Measurements from ENCODE around the gene ZSCAN21. TPM values are rescaled to one million over a fixed set of nuclear protein-coding genes. Genes with fewer than 3 reads are reported as not detected.

ZSCAN21 gene
- total and polyA plus RNA-seq, 5 donors from 2014 or later = 5.1 to 9.8 (median 8.5) TPM

- peaks cover 33% of the 10 kb centered on the region for H3K36me3 ChIP-seq (ENCODE audit: control insufficient read depth, insufficient read depth, low read length)
- peaks cover 19% of the 10 kb centered on the region for H3K36me3 Mint-ChIP-seq
- H3K27ac Mint-ChIP-seq = no peak overlapping the region
These were observed 57.1 kb downstream of the ZSCAN21 start for GRCh38 chr7:100106633-100107032.

GRCh38 chr7:100107125-100107737 lies 57.7 kb downstream of the ZSCAN21 start:
- no peak overlapping the region for H3K27ac Mint-ChIP-seq
- peaks cover 0 to 8% (median 0%) of the 10 kb centered on the region in 4 donors for H3K4me1 Mint-ChIP-seq
- ATAC-seq (ENCODE audit: low read depth in 2 of 2) = no peak
- H3K36me3 Mint-ChIP-seq = peaks cover 19% of the 10 kb centered on the region
- Histone ChIP-seq H3K27me3 (ENCODE audit: control insufficient read depth, insufficient read depth, low read length) (no peaks in the 10 kb centered on the region), H3K9me3 (ENCODE audit: control insufficient read depth in 2 of 2, low read length in 2 of 2) (no peaks in the 10 kb centered on the region), H3K27ac (ENCODE audit: insufficient read depth, low read length, poor library complexity, severe bottlenecking) (no peak overlapping the region), H3K4me3 (ENCODE audit: low read depth, low read length) (no peak overlapping the region), H3K36me3 (ENCODE audit: control insufficient read depth, insufficient read depth, low read length) (peaks cover 37% of the 10 kb centered on the region), H3K4me1 (ENCODE audit: control insufficient read depth, insufficient read depth, low read length, poor library complexity, severe bottlenecking) (peaks cover 3% of the 10 kb centered on the region)
- peaks cover 0 to 2% (median 0%) of the 10 kb centered on the region in 7 donors for H3K9me3 Mint-ChIP-seq
- peak overlapping the region in 2 of 4 donors; percentile 44 to 48 for H3K4me3 Mint-ChIP-seq
- H3K27me3 Mint-ChIP-seq = no peaks in the 10 kb centered on the region
- DNase-seq = no peak

More at GRCh38 chr7:100106633-100107032, 57.1 kb downstream of the ZSCAN21 start:
- no peak overlapping the region for H3K4me3 ChIP-seq (ENCODE audit: low read depth, low read length)
- H3K27me3 Mint-ChIP-seq = no peaks in the 10 kb centered on the region
- H3K4me1 ChIP-seq (ENCODE audit: control insufficient read depth, insufficient read depth, low read length, poor library complexity, severe bottlenecking) = peaks cover 9% of the 10 kb centered on the region
- no peak for DNase-seq
- no peak for ATAC-seq (ENCODE audit: low read depth in 2 of 2)
- peaks cover 0 to 8% (median under 1%) of the 10 kb centered on the region in 4 donors for H3K4me1 Mint-ChIP-seq
- H3K4me3 Mint-ChIP-seq = peak overlapping the region in 1 of 4 donors; percentile 48
- no peaks in the 10 kb centered on the region for H3K9me3 ChIP-seq (ENCODE audit: control insufficient read depth in 2 of 2, low read length in 2 of 2)
- no peaks in the 10 kb centered on the region for H3K27me3 ChIP-seq (ENCODE audit: control insufficient read depth, insufficient read depth, low read length)
- peaks cover 0 to 2% (median 0%) of the 10 kb centered on the region in 7 donors for H3K9me3 Mint-ChIP-seq
- no peak overlapping the region for H3K27ac ChIP-seq (ENCODE audit: insufficient read depth, low read length, poor library complexity, severe bottlenecking)

- DNase-seq (no peak), ATAC-seq (ENCODE audit: low read depth in 2 of 2) (no peak)
- peak overlapping the region in 2 of 4 donors; percentile 44 to 71 for H3K4me3 Mint-ChIP-seq
- H3K4me3 ChIP-seq (ENCODE audit: low read depth, low read length) = no peak overlapping the region
- peaks cover 23% of the 10 kb centered on the region for H3K36me3 Mint-ChIP-seq
- no peaks in the 10 kb centered on the region for H3K4me1 ChIP-seq (ENCODE audit: control insufficient read depth, insufficient read depth, low read length, poor library complexity, severe bottlenecking)
- H3K9me3 ChIP-seq (ENCODE audit: control insufficient read depth in 2 of 2, low read length in 2 of 2) = no peaks in the 10 kb centered on the region
- H3K27ac Mint-ChIP-seq = no peak overlapping the region
- H3K27me3 Mint-ChIP-seq = no peaks in the 10 kb centered on the region
- H3K27ac ChIP-seq (ENCODE audit: insufficient read depth, low read length, poor library complexity, severe bottlenecking) = no peak overlapping the region
- H3K36me3 ChIP-seq (ENCODE audit: control insufficient read depth, insufficient read depth, low read length) = peaks cover 38% of the 10 kb centered on the region
- peaks cover 0 to 2% (median 0%) of the 10 kb centered on the region in 4 donors for H3K4me1 Mint-ChIP-seq
- no peaks in the 10 kb centered on the region for H3K27me3 ChIP-seq (ENCODE audit: control insufficient read depth, insufficient read depth, low read length)
- no peaks in the 10 kb centered on the region for H3K9me3 Mint-ChIP-seq
These were observed 58.3 kb downstream of the ZSCAN21 start for GRCh38 chr7:100107890-100108289.

- ATAC-seq (ENCODE audit: low read depth in 2 of 2) (no peak), DNase-seq (no peak)
- Histone ChIP-seq H3K4me3 (ENCODE audit: low read depth, low read length) (no peak overlapping the region), H3K36me3 (ENCODE audit: control insufficient read depth, insufficient read depth, low read length) (peaks cover 49% of the 10 kb centered on the region), H3K4me1 (ENCODE audit: control insufficient read depth, insufficient read depth, low read length, poor library complexity, severe bottlenecking) (no peaks in the 10 kb centered on the region), H3K27me3 (ENCODE audit: control insufficient read depth, insufficient read depth, low read length) (no peaks in the 10 kb centered on the region), H3K27ac (ENCODE audit: insufficient read depth, low read length, poor library complexity, severe bottlenecking) (no peak overlapping the region), H3K9me3 (ENCODE audit: control insufficient read depth in 2 of 2, low read length in 2 of 2) (no peaks in the 10 kb centered on the region)
- Mint-ChIP-seq H3K4me1 (no peaks in the 10 kb centered on the region), H3K9me3 (no peaks in the 10 kb centered on the region), H3K36me3 (peaks cover 23% of the 10 kb centered on the region), H3K4me3 (no peak overlapping the region), H3K27ac (no peak overlapping the region), H3K27me3 (no peaks in the 10 kb centered on the region)
These were observed 60.1 kb downstream of the ZSCAN21 start for GRCh38 chr7:100109521-100110163.

- H3K27me3 ChIP-seq (ENCODE audit: control insufficient read depth, insufficient read depth, low read length) = no peaks in the 10 kb centered on the region
- Mint-ChIP-seq H3K36me3 (peaks cover 23% of the 10 kb centered on the region), H3K27ac (no peak overlapping the region), H3K9me3 (no peaks in the 10 kb centered on the region), H3K4me3 (no peak overlapping the region), H3K27me3 (no peaks in the 10 kb centered on the region), H3K4me1 (no peaks in the 10 kb centered on the region)
- no peak overlapping the region for H3K4me3 ChIP-seq (ENCODE audit: low read depth, low read length)
- H3K9me3 ChIP-seq (ENCODE audit: control insufficient read depth in 2 of 2, low read length in 2 of 2) = no peaks in the 10 kb centered on the region
- H3K4me1 ChIP-seq (ENCODE audit: control insufficient read depth, insufficient read depth, low read length, poor library complexity, severe bottlenecking) = no peaks in the 10 kb centered on the region
- DNase-seq (no peak), ATAC-seq (ENCODE audit: low read depth in 2 of 2) (no peak)
- peaks cover 49% of the 10 kb centered on the region for H3K36me3 ChIP-seq (ENCODE audit: control insufficient read depth, insufficient read depth, low read length)
- H3K27ac ChIP-seq (ENCODE audit: insufficient read depth, low read length, poor library complexity, severe bottlenecking) = no peak overlapping the region
These were observed 61.6 kb downstream of the ZSCAN21 start for GRCh38 chr7:100111156-100111555.

- Mint-ChIP-seq H3K4me1 (peaks cover 0 to 4% (median 0%) of the 10 kb centered on the region in 4 donors), H3K27me3 (no peaks in the 10 kb centered on the region), H3K27ac (no peak overlapping the region), H3K9me3 (no peaks in the 10 kb centered on the region), H3K4me3 (no peak overlapping the region), H3K36me3 (peaks cover 23% of the 10 kb centered on the region)
- Histone ChIP-seq H3K27ac (ENCODE audit: insufficient read depth, low read length, poor library complexity, severe bottlenecking) (no peak overlapping the region), H3K4me1 (ENCODE audit: control insufficient read depth, insufficient read depth, low read length, poor library complexity, severe bottlenecking) (no peaks in the 10 kb centered on the region), H3K27me3 (ENCODE audit: control insufficient read depth, insufficient read depth, low read length) (no peaks in the 10 kb centered on the region), H3K9me3 (ENCODE audit: control insufficient read depth in 2 of 2, low read length in 2 of 2) (no peaks in the 10 kb centered on the region), H3K4me3 (ENCODE audit: low read depth, low read length) (no peak overlapping the region), H3K36me3 (ENCODE audit: control insufficient read depth, insufficient read depth, low read length) (peaks cover 48% of the 10 kb centered on the region)
- DNase-seq (no peak), ATAC-seq (ENCODE audit: low read depth in 2 of 2) (no peak)
These were observed 62.3 kb downstream of the ZSCAN21 start for GRCh38 chr7:100111914-100112313.

Measured in CD4-positive, CD25-positive, alpha-beta regulatory T cell (primary cell).